ENCODE data around the gene RRM1. TPM values are rescaled to one million over a fixed set of nuclear protein-coding genes. Genes with fewer than 3 reads are reported as not detected.
"Not testable (repeated sequence)": the region's sequence is repeated elsewhere in the genome, so short reads cannot be mapped to it uniquely, and the experiment has no call there.

RRM1 gene
- total RNA-seq (2012; rRNA removed): 89.2 and 125 TPM in 2 replicates

DNA sequence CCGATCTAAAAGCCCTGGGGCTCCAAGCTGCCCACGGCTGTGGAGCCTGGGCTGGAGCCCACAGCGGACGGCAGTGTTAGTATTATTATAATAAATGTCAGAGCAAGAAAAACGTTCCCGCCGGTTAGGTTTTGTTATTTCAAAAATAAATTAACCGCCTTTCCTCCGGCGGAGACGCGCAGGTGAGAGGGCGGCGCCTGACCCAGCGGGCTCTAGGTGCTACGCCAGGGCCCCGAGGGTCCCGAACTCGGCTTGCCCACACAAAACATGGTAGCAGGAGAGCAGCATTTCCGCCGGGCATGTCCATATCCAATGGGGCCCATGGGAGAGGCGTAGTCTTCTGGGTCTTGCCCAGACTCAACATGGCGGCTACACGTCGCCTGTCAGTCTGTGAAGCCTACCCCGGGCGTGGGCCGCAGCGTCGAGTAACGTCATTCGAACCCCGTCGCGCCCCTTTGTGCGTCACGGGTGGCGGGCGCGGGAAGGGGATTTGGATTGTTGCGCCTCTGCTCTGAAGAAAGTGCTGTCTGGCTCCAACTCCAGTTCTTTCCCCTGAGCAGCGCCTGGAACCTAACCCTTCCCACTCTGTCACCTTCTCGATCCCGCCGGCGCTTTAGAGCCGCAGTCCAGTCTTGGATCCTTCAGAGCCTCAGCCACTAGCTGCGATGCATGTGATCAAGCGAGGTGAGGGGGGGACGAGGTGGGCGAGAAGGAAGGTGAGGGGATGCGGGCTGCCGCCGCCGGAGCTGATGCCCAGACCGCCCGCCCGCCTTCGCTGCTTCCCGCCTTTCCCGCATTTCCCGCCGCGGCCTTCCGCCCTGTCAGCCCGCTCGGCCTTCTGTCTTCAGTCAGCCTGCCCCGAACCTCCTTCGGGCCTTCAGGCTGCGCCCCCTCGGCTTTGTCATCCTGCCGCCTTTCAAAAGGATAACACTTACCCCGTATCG, at the start of gene RRM1:
TSS of gene RRM1 (plus strand) at position 452 of the 944 bp plus-strand sequence. CDS start at position 666, 214 bp downstream.
- Histone ChIP-seq H3K9ac (ENCODE audit: low read depth, low read length) (peak within 1 kb of the TSS; percentile 93), H3K9me3 (replicated peaks; ENCODE audit: low read length) (no peaks in the 10 kb centered on the region), H3K4me2 (ENCODE audit: low read length) (peak within 1 kb of the TSS; percentile 83), H3K4me1 (ENCODE audit: control insufficient read depth, insufficient read depth, low read length) (peaks cover 20% of the 10 kb centered on the region), H3K27me3 (ENCODE audit: control insufficient read depth, insufficient read depth, low read length) (no peaks in the 10 kb centered on the region), H3K36me3 (ENCODE audit: insufficient read depth, low read length) (peaks cover 3% of the 10 kb centered on the region), H3K4me3 (ENCODE audit: low read length) (peak within 1 kb of the TSS; percentile 84)

DNA sequence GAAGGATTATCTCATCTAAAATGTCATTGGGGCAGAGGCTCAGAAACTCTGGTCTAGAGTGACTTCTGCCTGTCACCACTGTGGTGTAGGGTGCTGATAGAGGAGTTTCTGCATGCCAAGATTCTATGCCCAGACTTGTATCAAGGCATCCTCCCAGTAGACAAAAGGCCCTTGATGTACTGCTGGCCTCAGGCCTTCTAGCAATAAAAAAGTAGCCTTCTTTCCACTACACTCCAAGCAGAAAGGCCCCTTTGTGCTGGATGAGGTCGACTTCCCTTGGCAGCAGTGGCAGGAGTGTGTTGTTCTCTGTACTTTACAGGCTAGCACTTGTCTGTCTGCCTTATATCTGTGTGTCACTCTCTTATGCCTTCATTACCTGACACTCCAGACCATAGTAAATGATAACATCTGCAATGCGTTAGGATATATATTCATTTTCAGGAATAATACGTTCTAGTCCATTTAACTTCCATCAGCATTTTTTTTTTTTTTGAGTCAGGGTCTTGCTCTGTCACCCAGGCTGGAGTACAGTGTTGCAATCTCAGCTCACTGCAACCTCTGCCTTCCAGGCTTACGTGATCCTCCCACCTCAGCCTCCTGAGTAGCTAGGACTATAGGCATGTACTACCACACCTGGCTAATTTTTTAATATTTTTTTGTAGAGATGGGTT, 49.5 kb upstream of the RRM1 start:
- H3K4me2 ChIP-seq (ENCODE audit: low read length): no peak overlapping the region
- H3K4me3 ChIP-seq (ENCODE audit: low read length): no peak overlapping the region
- H3K9ac ChIP-seq (ENCODE audit: low read depth, low read length): no peak overlapping the region
- peaks cover 7% of the 10 kb centered on the region for H3K4me1 ChIP-seq (ENCODE audit: control insufficient read depth, insufficient read depth, low read length)
- no peaks in the 10 kb centered on the region for H3K9me3 ChIP-seq (replicated peaks; ENCODE audit: low read length)
- no peaks in the 10 kb centered on the region for H3K36me3 ChIP-seq (ENCODE audit: insufficient read depth, low read length)
- H3K27me3 ChIP-seq (ENCODE audit: control insufficient read depth, insufficient read depth, low read length): no peaks in the 10 kb centered on the region

DNA sequence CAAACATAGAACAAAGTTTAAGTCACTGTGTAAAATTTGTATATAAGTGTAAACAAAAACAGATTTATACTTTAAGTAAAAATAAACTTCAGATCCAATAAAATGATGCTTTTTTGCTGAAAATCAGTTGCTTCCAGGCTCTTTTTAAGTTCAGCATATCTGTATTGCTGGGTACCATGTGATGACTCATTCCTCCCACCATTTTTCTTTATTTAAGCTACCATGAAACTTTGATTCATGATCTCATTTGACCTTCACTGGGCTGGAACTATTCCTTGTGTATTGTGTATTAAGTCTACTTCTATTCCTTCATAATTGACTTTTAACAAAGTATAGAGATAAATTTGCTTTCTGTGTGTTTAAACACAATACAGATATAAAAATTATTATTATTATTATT, 46.3 kb upstream of the RRM1 start:
- no peaks in the 10 kb centered on the region for H3K9me3 ChIP-seq (replicated peaks; ENCODE audit: low read length)
- H3K9ac ChIP-seq (ENCODE audit: low read depth, low read length): no peak overlapping the region
- H3K4me3 ChIP-seq (ENCODE audit: low read length): no peak overlapping the region
- no peaks in the 10 kb centered on the region for H3K36me3 ChIP-seq (ENCODE audit: insufficient read depth, low read length)
- H3K4me2 ChIP-seq (ENCODE audit: low read length): no peak overlapping the region
- peaks cover 7% of the 10 kb centered on the region for H3K4me1 ChIP-seq (ENCODE audit: control insufficient read depth, insufficient read depth, low read length)
- H3K27me3 ChIP-seq (ENCODE audit: control insufficient read depth, insufficient read depth, low read length): no peaks in the 10 kb centered on the region

DNA sequence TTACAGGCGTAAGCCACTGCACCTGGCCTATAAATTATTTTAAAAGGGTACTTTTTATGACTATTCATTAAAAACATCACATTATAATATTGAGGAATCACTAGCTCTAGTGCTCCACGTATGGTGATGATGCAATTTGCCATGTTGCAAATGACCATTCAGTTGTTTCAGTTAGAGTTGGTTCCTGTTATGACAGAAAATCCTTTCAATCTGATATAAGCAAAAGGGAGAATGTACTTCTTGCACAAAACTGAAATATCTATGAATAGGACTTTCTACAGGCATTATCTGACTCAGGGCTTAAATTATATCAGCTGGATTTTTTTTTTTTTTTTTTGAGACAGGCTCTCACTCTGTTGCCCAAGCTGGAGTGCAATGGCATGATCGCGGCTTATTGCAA, 45.6 kb upstream of the RRM1 start:
- Histone ChIP-seq H3K9me3 (replicated peaks; ENCODE audit: low read length) (no peaks in the 10 kb centered on the region), H3K4me3 (ENCODE audit: low read length) (no peak overlapping the region), H3K4me1 (ENCODE audit: control insufficient read depth, insufficient read depth, low read length) (peaks cover 6% of the 10 kb centered on the region), H3K4me2 (ENCODE audit: low read length) (no peak overlapping the region), H3K27me3 (ENCODE audit: control insufficient read depth, insufficient read depth, low read length) (no peaks in the 10 kb centered on the region), H3K9ac (ENCODE audit: low read depth, low read length) (no peak overlapping the region), H3K36me3 (ENCODE audit: insufficient read depth, low read length) (no peaks in the 10 kb centered on the region)

DNA sequence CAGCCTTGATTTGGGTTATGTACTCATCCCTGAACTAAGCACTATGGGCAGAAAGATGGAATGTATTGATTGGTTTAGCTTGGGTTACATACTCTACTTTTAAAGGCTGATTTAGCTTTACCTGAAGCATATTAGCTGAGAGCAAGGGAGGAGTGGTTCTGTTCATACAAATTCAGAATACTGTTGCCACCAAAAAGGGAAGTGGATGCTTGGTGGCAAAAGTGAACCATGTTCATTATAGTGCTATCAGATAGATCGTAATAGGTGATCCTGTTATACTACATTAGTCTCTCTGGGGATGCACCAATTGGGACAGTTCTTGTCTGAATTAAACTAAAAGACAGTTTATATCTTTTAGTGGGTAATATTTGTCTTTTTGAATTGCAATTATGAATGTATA, 44.5 kb upstream of the RRM1 start:
- Histone ChIP-seq H3K4me3 (ENCODE audit: low read length) (no peak overlapping the region), H3K4me1 (ENCODE audit: control insufficient read depth, insufficient read depth, low read length) (no peaks in the 10 kb centered on the region), H3K4me2 (ENCODE audit: low read length) (no peak overlapping the region), H3K27me3 (ENCODE audit: control insufficient read depth, insufficient read depth, low read length) (no peaks in the 10 kb centered on the region), H3K9ac (ENCODE audit: low read depth, low read length) (no peak overlapping the region), H3K9me3 (replicated peaks; ENCODE audit: low read length) (no peaks in the 10 kb centered on the region), H3K36me3 (ENCODE audit: insufficient read depth, low read length) (no peaks in the 10 kb centered on the region)

DNA sequence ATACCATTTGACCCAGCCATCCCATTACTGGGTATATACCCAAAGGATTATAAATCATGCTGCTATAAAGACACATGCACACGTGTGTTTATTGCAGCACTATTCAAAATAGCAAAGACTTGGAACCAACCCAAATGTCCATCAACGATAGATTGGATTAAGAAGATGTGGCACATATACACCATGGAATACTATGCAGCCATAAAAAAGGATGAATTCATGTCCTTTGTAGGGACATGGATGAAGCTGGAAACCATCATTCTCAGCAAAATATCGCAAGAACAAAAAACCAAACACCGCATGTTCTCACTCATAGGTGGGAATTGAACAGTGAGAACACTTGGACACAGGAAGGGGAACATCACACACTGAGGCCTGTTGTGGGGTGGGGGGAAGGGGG, 41.4 kb upstream of the RRM1 start:
- H3K9ac ChIP-seq (ENCODE audit: low read depth, low read length); H3K4me3 ChIP-seq (ENCODE audit: low read length); H3K4me2 ChIP-seq (ENCODE audit: low read length); H3K36me3 ChIP-seq (ENCODE audit: insufficient read depth, low read length); H3K27me3 ChIP-seq (ENCODE audit: control insufficient read depth, insufficient read depth, low read length); H3K9me3 ChIP-seq (replicated peaks; ENCODE audit: low read length); H3K4me1 ChIP-seq (ENCODE audit: control insufficient read depth, insufficient read depth, low read length): not testable (repeated sequence)

DNA sequence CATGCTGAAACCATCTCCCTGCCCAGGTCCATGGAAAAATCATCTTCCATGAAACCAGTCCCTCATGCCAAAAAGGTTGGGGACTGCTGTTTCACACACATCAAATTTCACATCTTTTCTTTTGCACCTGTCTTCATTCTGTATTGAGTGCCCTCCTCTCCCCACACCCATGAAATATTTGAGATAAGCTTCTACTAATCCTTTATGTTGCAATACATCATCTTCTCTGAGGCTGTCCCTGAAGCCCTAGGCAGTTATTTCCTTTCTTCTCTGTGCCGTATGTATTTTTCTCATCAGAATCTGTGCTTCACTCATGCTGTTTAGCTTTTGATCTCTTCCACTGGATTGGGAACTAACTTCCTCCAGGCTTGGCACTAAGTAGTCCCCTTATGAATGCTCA, 40.0 kb upstream of the RRM1 start:
- no peak overlapping the region for H3K9ac ChIP-seq (ENCODE audit: low read depth, low read length)
- no peaks in the 10 kb centered on the region for H3K9me3 ChIP-seq (replicated peaks; ENCODE audit: low read length)
- no peaks in the 10 kb centered on the region for H3K27me3 ChIP-seq (ENCODE audit: control insufficient read depth, insufficient read depth, low read length)
- H3K36me3 ChIP-seq (ENCODE audit: insufficient read depth, low read length): peaks cover 4% of the 10 kb centered on the region
- H3K4me3 ChIP-seq (ENCODE audit: low read length): no peak overlapping the region
- peaks cover 8% of the 10 kb centered on the region for H3K4me1 ChIP-seq (ENCODE audit: control insufficient read depth, insufficient read depth, low read length)
- no peak overlapping the region for H3K4me2 ChIP-seq (ENCODE audit: low read length)

DNA sequence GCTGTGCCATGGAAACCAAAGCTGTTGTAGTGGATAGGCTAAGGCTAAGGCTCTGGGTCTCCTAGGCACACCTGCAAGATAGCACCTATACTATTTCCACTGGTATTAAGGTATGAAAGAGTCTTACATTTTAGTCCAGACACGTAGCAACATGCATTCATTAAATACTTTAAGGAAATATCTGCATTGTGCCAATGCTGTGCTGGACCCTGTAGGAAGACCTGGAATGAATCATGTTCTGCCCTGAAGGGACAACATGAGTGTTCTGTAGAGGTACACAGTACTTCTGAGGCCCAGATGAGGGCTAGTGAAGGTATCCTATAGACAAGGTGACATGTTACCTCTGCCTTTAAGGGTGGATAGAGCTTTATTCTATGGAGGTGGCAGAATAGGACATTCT, 35.2 kb upstream of the RRM1 start:
- peaks cover 4% of the 10 kb centered on the region for H3K36me3 ChIP-seq (ENCODE audit: insufficient read depth, low read length)
- no peak overlapping the region for H3K9ac ChIP-seq (ENCODE audit: low read depth, low read length)
- peaks cover 16% of the 10 kb centered on the region for H3K4me1 ChIP-seq (ENCODE audit: control insufficient read depth, insufficient read depth, low read length)
- H3K9me3 ChIP-seq (replicated peaks; ENCODE audit: low read length): no peaks in the 10 kb centered on the region
- no peak overlapping the region for H3K4me2 ChIP-seq (ENCODE audit: low read length)
- H3K4me3 ChIP-seq (ENCODE audit: low read length): no peak overlapping the region
- no peaks in the 10 kb centered on the region for H3K27me3 ChIP-seq (ENCODE audit: control insufficient read depth, insufficient read depth, low read length)

DNA sequence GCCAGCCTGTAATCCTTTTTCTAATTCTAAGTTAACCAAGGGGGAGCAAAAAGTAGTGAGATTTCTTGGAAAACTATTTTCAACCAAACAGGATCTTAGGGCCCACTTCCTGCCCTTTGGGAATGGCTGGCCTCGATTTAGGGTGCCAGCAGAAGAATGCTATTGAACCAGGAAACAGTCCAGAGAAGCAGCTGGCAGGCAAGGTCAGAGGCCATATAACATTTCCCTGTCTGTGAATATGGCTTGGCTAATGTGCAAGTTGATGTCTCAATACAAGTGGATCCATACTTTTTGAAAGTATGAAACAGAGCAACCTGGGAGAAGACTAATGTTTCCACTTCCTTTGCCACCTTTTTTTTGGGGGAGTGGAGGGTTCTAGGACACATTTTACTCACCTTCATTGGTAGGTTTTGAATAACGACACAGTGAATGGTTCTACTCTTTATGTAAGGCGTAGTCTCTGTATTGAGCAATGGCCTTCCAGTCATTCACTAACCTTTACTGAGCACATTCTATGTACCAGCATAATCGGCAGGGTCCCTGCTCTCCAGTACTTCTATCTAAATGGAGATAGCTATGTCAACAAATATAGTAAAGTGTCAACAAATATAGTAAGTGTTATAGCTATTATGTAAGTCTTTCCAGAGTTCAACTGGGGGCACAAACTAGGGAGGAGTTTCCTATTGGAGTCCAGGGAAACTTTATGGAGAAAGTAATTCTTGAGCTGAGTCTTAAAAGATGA, 34.2 kb upstream of the RRM1 start:
- Histone ChIP-seq H3K4me1 (ENCODE audit: control insufficient read depth, insufficient read depth, low read length) (peaks cover 16% of the 10 kb centered on the region), H3K9me3 (replicated peaks; ENCODE audit: low read length) (no peaks in the 10 kb centered on the region), H3K9ac (ENCODE audit: low read depth, low read length) (no peak overlapping the region), H3K27me3 (ENCODE audit: control insufficient read depth, insufficient read depth, low read length) (no peaks in the 10 kb centered on the region), H3K4me3 (ENCODE audit: low read length) (no peak overlapping the region), H3K36me3 (ENCODE audit: insufficient read depth, low read length) (peaks cover 4% of the 10 kb centered on the region), H3K4me2 (ENCODE audit: low read length) (no peak overlapping the region)

DNA sequence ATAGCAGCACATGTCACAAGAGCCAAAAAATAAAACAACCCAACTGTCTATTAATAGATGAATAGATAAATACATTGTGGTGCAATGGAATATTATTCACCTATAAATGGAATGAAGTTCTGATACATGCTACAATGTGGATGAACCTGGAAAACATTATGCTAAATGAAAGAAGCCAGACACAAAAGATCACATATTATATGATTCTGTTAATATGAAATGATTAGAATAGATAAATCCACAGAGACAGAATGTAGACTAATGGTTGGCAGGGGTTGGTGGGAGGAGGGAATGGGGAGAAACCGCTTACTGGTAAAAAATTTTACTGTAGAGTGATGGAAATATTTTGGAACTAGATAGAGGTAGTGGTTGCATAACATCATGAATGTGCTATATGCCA, 32.9 kb upstream of the RRM1 start:
- Histone ChIP-seq H3K9me3 (replicated peaks; ENCODE audit: low read length) (no peaks in the 10 kb centered on the region), H3K9ac (ENCODE audit: low read depth, low read length) (no peak overlapping the region), H3K4me3 (ENCODE audit: low read length) (no peak overlapping the region), H3K4me1 (ENCODE audit: control insufficient read depth, insufficient read depth, low read length) (peaks cover 16% of the 10 kb centered on the region), H3K36me3 (ENCODE audit: insufficient read depth, low read length) (peaks cover 4% of the 10 kb centered on the region), H3K27me3 (ENCODE audit: control insufficient read depth, insufficient read depth, low read length) (no peaks in the 10 kb centered on the region), H3K4me2 (ENCODE audit: low read length) (no peak overlapping the region)

DNA sequence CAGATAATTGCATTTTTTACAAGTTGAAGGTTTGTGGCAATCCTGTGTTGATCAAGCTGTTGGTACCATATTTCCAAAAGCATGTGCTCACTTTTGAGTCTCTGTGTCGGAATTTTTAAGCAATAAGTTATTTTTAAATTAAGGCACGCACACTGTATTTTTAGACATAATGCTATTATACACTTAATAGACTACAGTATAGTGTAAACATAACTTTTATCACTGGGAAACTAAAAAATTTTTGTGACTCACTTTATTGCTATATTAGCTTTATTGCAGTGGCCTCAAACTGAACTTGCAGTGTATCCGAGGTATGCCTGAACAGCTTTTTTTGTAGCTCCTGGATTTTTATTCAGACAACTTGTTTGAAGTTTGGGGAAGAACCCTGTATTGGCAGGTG, 31.3 kb upstream of the RRM1 start:
- Histone ChIP-seq H3K36me3 (ENCODE audit: insufficient read depth, low read length) (peaks cover 4% of the 10 kb centered on the region), H3K4me1 (ENCODE audit: control insufficient read depth, insufficient read depth, low read length) (peaks cover 9% of the 10 kb centered on the region), H3K4me3 (ENCODE audit: low read length) (no peak overlapping the region)

More for the DNA sequence above, 31.3 kb upstream of the RRM1 start:
- Histone ChIP-seq H3K9me3 (replicated peaks; ENCODE audit: low read length) (no peaks in the 10 kb centered on the region), H3K4me2 (ENCODE audit: low read length) (no peak overlapping the region), H3K9ac (ENCODE audit: low read depth, low read length) (no peak overlapping the region), H3K27me3 (ENCODE audit: control insufficient read depth, insufficient read depth, low read length) (no peaks in the 10 kb centered on the region)

All from skeletal muscle satellite cell (primary cell).